Suprapubic skin (tissue), 4 donors: Measurements from ENCODE around the gene TNK2. TPM values are rescaled to one million over a fixed set of nuclear protein-coding genes. Genes with fewer than 3 reads are reported as not detected.

Source experiments
- DNase-seq, 2 donors: peaks; one replicate each; pipeline ENCODE4 v3.0.0-alpha.2; 2019; ENCODE audit warnings: low spot score in 2 of 2
- H3K27ac ChIP-seq: fragments of 200-600 bp; sonication (generic); one replicate; pipeline ENCODE4 v1.5.1; 2019
- H3K27me3 ChIP-seq: fragments of 200-600 bp; sonication (generic); one replicate; pipeline ENCODE4 v1.5.1; 2019
- H3K36me3 ChIP-seq: fragments of 200-600 bp; sonication (generic); one replicate; pipeline ENCODE4 v1.5.1; 2019
- H3K4me1 ChIP-seq: fragments of 200-600 bp; sonication (generic); one replicate; pipeline ENCODE4 v1.5.1; 2019
- H3K4me3 ChIP-seq: fragments of 200-600 bp; sonication (generic); one replicate; pipeline ENCODE4 v1.5.1; 2019; ENCODE audit warnings: mild to moderate bottlenecking
- H3K9me3 ChIP-seq: fragments of 200-600 bp; sonication (generic); one replicate; pipeline ENCODE4 v1.5.1; 2019
- CTCF ChIP-seq, 2 donors: fragments of 200-600 bp in 1 of 2; fragments of 450-650 bp in 1 of 2; sonication (generic) in 1 of 2; IDR thresholded peaks; one replicate each; pipeline ENCODE4 v1.5.1; 2016 to 2019; ENCODE audit warnings: antibody characterized with exemption in 2 of 2, mild to moderate bottlenecking in 1 of 2, moderate library complexity in 1 of 2
- EP300 ChIP-seq: sonication (generic); formaldehyde crosslinking; IDR thresholded peaks from one replicate; pipeline ENCODE4 v1.6.1; 2017; ENCODE audit warnings: antibody characterized with exemption
- POLR2A ChIP-seq, 2 donors: fragments of 450-650 bp; IDR thresholded peaks; one replicate each; pipeline ENCODE4 v1.6.1; 2017; ENCODE audit warnings: antibody characterized with exemption in 2 of 2, mild to moderate bottlenecking in 2 of 2, moderate library complexity in 2 of 2
- POLR2AphosphoS5 ChIP-seq, 3 donors: sonication (generic); formaldehyde crosslinking; IDR thresholded peaks; one replicate each; pipeline ENCODE4 v1.6.1; 2017; ENCODE audit warnings: antibody characterized with exemption in 3 of 3
- WGBS: methylation state at CpG from one replicate; pipeline ENCODE4 v1.1.5; 2018; 5-methylcytosine and 5-hydroxymethylcytosine counted together
- total RNA-seq, 4 donors: library from RNA; depleted of rRNA; stranded (reverse); fragments of >200 nt; gene quantifications; one replicate each; pipeline ENCODE4 v1.1.0, GENCODE V29; 2016

The TNK2 gene
- total RNA-seq, 4 donors from 2014 or later, result 52.4 to 101 (median 70.0) TPM

GRCh38 chr3:195859846-195860411 is 48.4 kb downstream of the TNK2 start:
- Histone ChIP-seq H3K36me3 (no peaks in the 10 kb centered on the region), H3K27ac (no peak overlapping the region), H3K4me3 (no peak overlapping the region), H3K9me3 (no peaks in the 10 kb centered on the region), H3K4me1 (peaks cover 23% of the 10 kb centered on the region), H3K27me3 (no peaks in the 10 kb centered on the region)
- WGBS, result 69% methylated on average over 22 of the region's 23 CpGs
- no peak for DNase-seq
- TF ChIP-seq CTCF (IDR thresholded peaks at IDR 0.05), result no peak
- no peak for TF ChIP-seq POLR2A (IDR thresholded peaks at IDR 0.05)
- no peak for TF ChIP-seq POLR2AphosphoS5 (IDR thresholded peaks at IDR 0.05)
- no peak for TF ChIP-seq EP300

GRCh38 chr3:195859061-195859845 is 49.1 kb downstream of the TNK2 start:
- 21% methylated on average over 20 of the region's 21 CpGs for WGBS
- Histone ChIP-seq H3K27ac (no peak overlapping the region), H3K4me1 (peaks cover 26% of the 10 kb centered on the region)

GRCh38 chr3:195856410-195857084 is 51.8 kb downstream of the TNK2 start:
- no peak for TF ChIP-seq POLR2AphosphoS5 (IDR thresholded peaks at IDR 0.05)
- no peak for TF ChIP-seq POLR2A (IDR thresholded peaks at IDR 0.05)
- no peak for TF ChIP-seq CTCF (IDR thresholded peaks at IDR 0.05)
- TF ChIP-seq EP300, result no peak
- no peaks in the 10 kb centered on the region for H3K27me3 ChIP-seq
- no peaks in the 10 kb centered on the region for H3K9me3 ChIP-seq
- DNase-seq, result no peak
- H3K27ac ChIP-seq, result no peak overlapping the region
- WGBS, result 68% methylated on average over 15 of the region's 15 CpGs
- no peak overlapping the region for H3K4me3 ChIP-seq
- H3K4me1 ChIP-seq, result peaks cover 15% of the 10 kb centered on the region
- no peaks in the 10 kb centered on the region for H3K36me3 ChIP-seq

More at GRCh38 chr3:195859061-195859845, 49.1 kb downstream of the TNK2 start:
- TF ChIP-seq CTCF (IDR thresholded peaks at IDR 0.05) (peak; percentile 93 to 96), POLR2AphosphoS5 (IDR thresholded peaks at IDR 0.05) (no peak)
- H3K27me3 ChIP-seq, result no peaks in the 10 kb centered on the region
- no peaks in the 10 kb centered on the region for H3K9me3 ChIP-seq
- peak overlapping the region; percentile 6 for H3K4me3 ChIP-seq
- DNase-seq, result peak; percentile 90 to 92
- H3K36me3 ChIP-seq, result no peaks in the 10 kb centered on the region

GRCh38 chr3:195855471-195856409 is 52.6 kb downstream of the TNK2 start:
- TF ChIP-seq POLR2AphosphoS5 (IDR thresholded peaks at IDR 0.05), result no peak
- peak in 1 of 2 donors; percentile 42 for TF ChIP-seq CTCF (IDR thresholded peaks at IDR 0.05)
- no peak for TF ChIP-seq EP300
- TF ChIP-seq POLR2A (IDR thresholded peaks at IDR 0.05), result no peak
- Histone ChIP-seq H3K27ac (no peak overlapping the region), H3K4me3 (no peak overlapping the region), H3K9me3 (no peaks in the 10 kb centered on the region), H3K4me1 (peaks cover 20% of the 10 kb centered on the region), H3K36me3 (no peaks in the 10 kb centered on the region), H3K27me3 (no peaks in the 10 kb centered on the region)
- WGBS, result 70% methylated on average over 13 of the region's 13 CpGs
- no peak for DNase-seq
